Prostate gland (tissue), 2 donors: Measurements from ENCODE around the gene KAT8.

Experiments used
- POLR2A ChIP-seq: fragments of 450-650 bp; IDR thresholded peaks from one replicate; pipeline ENCODE4 v1.6.1; 2016; ENCODE audit warnings: antibody characterized with exemption, mild to moderate bottlenecking
- TF ChIP-seq, protein P1 (sequence below), 4 experiments: fragments of 200-600 bp in 2 of 4; fragments of 450-650 bp in 2 of 4; sonication (generic) in 2 of 4; IDR thresholded peaks; 1 replicate in 3 of 4; 2 replicates in 1 of 4; pipeline ENCODE4 v1.5.1; 2016 to 2019; ENCODE audit warnings: antibody characterized with exemption in 4 of 4, mild to moderate bottlenecking in 2 of 4, moderate library complexity in 2 of 4

DNA sequence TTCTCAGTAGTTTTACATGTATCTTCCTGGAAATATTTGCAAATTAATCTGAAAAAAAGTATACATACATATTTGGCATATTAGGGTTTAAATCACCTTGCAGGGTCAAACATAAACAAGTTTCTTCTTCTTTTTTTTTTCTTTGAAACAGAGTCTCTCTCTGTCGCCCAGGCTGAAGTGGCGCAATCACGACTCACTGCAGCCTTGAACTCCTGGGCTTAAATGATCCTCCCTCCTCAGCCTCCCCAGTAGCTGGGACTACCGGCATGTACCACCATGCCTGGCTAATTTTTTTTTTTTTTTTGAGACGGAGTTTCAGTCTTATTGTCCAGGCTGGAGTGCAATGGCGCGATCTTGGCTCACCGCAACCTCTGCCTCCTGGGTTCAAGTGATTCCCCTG lies 49.9 kb downstream of the KAT8 start:
- no peak for TF ChIP-seq POLR2A
- TF ChIP-seq, protein P1, sequence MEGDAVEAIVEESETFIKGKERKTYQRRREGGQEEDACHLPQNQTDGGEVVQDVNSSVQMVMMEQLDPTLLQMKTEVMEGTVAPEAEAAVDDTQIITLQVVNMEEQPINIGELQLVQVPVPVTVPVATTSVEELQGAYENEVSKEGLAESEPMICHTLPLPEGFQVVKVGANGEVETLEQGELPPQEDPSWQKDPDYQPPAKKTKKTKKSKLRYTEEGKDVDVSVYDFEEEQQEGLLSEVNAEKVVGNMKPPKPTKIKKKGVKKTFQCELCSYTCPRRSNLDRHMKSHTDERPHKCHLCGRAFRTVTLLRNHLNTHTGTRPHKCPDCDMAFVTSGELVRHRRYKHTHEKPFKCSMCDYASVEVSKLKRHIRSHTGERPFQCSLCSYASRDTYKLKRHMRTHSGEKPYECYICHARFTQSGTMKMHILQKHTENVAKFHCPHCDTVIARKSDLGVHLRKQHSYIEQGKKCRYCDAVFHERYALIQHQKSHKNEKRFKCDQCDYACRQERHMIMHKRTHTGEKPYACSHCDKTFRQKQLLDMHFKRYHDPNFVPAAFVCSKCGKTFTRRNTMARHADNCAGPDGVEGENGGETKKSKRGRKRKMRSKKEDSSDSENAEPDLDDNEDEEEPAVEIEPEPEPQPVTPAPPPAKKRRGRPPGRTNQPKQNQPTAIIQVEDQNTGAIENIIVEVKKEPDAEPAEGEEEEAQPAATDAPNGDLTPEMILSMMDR (IDR thresholded peaks at IDR 0.05) = no peak
